OCI-LY1 (cell line): Measurements from ENCODE around the gene BAG5.

Experiments
- H2AFZ ChIP-seq: fragments of 200-600 bp; sonication (generic), shearing (Covaris generic); 2 replicates; pipeline ENCODE4 v1.6.0; 2014; ENCODE audit warnings: antibody characterized with exemption, mild to moderate bottlenecking, low read length
- H3F3A ChIP-seq: fragments of 200-600 bp; sonication (generic), shearing (Covaris generic); 2 replicates; pipeline ENCODE4 v1.6.0; 2014; ENCODE audit warnings: mild to moderate bottlenecking, antibody characterized with exemption, low read length, moderate library complexity; ENCODE audit not compliant: insufficient read depth
- H3K27ac ChIP-seq: fragments of 200-600 bp; sonication (generic); 2 replicates; pipeline ENCODE4 v1.5.1; 2014; ENCODE audit warnings: low read length, mixed run types, mild to moderate bottlenecking, low read depth; ENCODE audit not compliant: poor library complexity, severe bottlenecking
- H3K27me3 ChIP-seq: fragments of 200-600 bp; sonication (generic); 2 replicates; pipeline ENCODE4 v1.6.0; 2014; ENCODE audit warnings: antibody characterized with exemption, mild to moderate bottlenecking, low read length, moderate library complexity; ENCODE audit not compliant: insufficient read depth
- H3K36me3 ChIP-seq: fragments of 200-600 bp; sonication (generic); 2 replicates; pipeline ENCODE4 v1.6.1; 2014; ENCODE audit warnings: mild to moderate bottlenecking, antibody characterized with exemption, low read length, moderate library complexity, mixed read lengths; ENCODE audit not compliant: insufficient read depth
- H3K4me1 ChIP-seq: fragments of 200-600 bp; sonication (generic); 2 replicates; pipeline ENCODE4 v1.5.1; 2014; ENCODE audit warnings: mild to moderate bottlenecking, low read length, moderate library complexity; ENCODE audit not compliant: insufficient read depth, severe bottlenecking
- H3K4me2 ChIP-seq: fragments of 200-600 bp; sonication (generic), shearing (Covaris generic); 2 replicates; pipeline ENCODE4 v1.6.1; 2014; ENCODE audit warnings: low read length
- H3K4me3 ChIP-seq: fragments of 200-600 bp; sonication (generic); 2 replicates; pipeline ENCODE4 v1.5.1; 2014; ENCODE audit warnings: low read length, low read depth, mild to moderate bottlenecking, mixed read lengths; ENCODE audit not compliant: poor library complexity, severe bottlenecking
- H3K79me2 ChIP-seq: fragments of 200-600 bp; shearing (Covaris generic); 2 replicates; pipeline ENCODE4 v1.6.1; 2016; ENCODE audit warnings: mixed run types, low read length, mixed read lengths; ENCODE audit not compliant: insufficient read depth
- H3K9ac ChIP-seq: fragments of 200-600 bp; sonication (generic), shearing (Covaris generic); 2 replicates; pipeline ENCODE4 v1.6.1; 2014; ENCODE audit warnings: mild to moderate bottlenecking, low read length, mixed read lengths
- H3K9me2 ChIP-seq: fragments of 200-600 bp; sonication (generic), shearing (Covaris generic); 2 replicates; pipeline ENCODE4 v1.6.1; 2014; ENCODE audit warnings: low read depth, mild to moderate bottlenecking, low read length, mixed read lengths
- H3K9me3 ChIP-seq: fragments of 200-600 bp; shearing (Covaris generic); 2 replicates; pipeline ENCODE4 v1.6.1; 2014; ENCODE audit warnings: low read length, mixed read lengths
- H4K20me1 ChIP-seq: fragments of 200-600 bp; sonication (generic), shearing (Covaris generic); 2 replicates; pipeline ENCODE4 v1.6.0; 2016; ENCODE audit warnings: mild to moderate bottlenecking, low read length; ENCODE audit not compliant: insufficient read depth
- CTCF ChIP-seq: fragments of 200-600 bp; sonication (generic), shearing (Covaris generic); IDR thresholded peaks from 2 replicates; pipeline ENCODE4 v1.5.1; 2017; ENCODE audit warnings: mild to moderate bottlenecking, antibody characterized with exemption, low read length, moderate library complexity, mixed read lengths
- EZH2 ChIP-seq: fragments of 200-600 bp; sonication (generic), shearing (Covaris generic); IDR thresholded peaks from 2 replicates; pipeline ENCODE4 v1.8.0; 2017; ENCODE audit warnings: borderline replicate concordance, mixed run types, mild to moderate bottlenecking, antibody characterized with exemption, low read length, moderate library complexity, mixed read lengths

BAG5 gene

GRCh38 chr14:103521951-103522563 is 40.4 kb downstream of the BAG5 start:
- Histone ChIP-seq H3K4me1 (peaks cover 21% of the 10 kb centered on the region), H3K27me3 (no peaks in the 10 kb centered on the region; the same call in 1 of the 2 replicates), H4K20me1 (no peaks in the 10 kb centered on the region), H3K79me2 (no peaks in the 10 kb centered on the region), H3K36me3 (no peaks in the 10 kb centered on the region), H3F3A (no peaks in the 10 kb centered on the region), H3K27ac (no peak overlapping the region), H3K4me3 (peak overlapping the region; percentile 55), H3K9ac (no peak overlapping the region), H3K9me3 (no peaks in the 10 kb centered on the region), H3K4me2 (peak overlapping the region; percentile 63), H2AFZ (no peak overlapping the region), H3K9me2 (no peaks in the 10 kb centered on the region)
- TF ChIP-seq CTCF (no peak), EZH2 (no peak)

GRCh38 chr14:103521438-103521950 is 41.0 kb downstream of the BAG5 start:
- H3K27me3 ChIP-seq = no peaks in the 10 kb centered on the region
- H3K9me3 ChIP-seq = no peaks in the 10 kb centered on the region
- H3K79me2 ChIP-seq = no peaks in the 10 kb centered on the region
- no peaks in the 10 kb centered on the region for H3K36me3 ChIP-seq
- no peaks in the 10 kb centered on the region for H3K9me2 ChIP-seq
- H3K9ac ChIP-seq = peak overlapping the region; percentile 8; the same call in 1 of the 2 replicates
- peak overlapping the region; percentile 55 for H3K4me3 ChIP-seq
- H4K20me1 ChIP-seq = no peaks in the 10 kb centered on the region
- peaks cover 21% of the 10 kb centered on the region for H3K4me1 ChIP-seq
- H3K27ac ChIP-seq = no peak overlapping the region
- no peaks in the 10 kb centered on the region for H3F3A ChIP-seq
- TF ChIP-seq CTCF = no peak
- no peak for TF ChIP-seq EZH2
- no peak overlapping the region for H2AFZ ChIP-seq
- H3K4me2 ChIP-seq = peak overlapping the region; percentile 63

DNA sequence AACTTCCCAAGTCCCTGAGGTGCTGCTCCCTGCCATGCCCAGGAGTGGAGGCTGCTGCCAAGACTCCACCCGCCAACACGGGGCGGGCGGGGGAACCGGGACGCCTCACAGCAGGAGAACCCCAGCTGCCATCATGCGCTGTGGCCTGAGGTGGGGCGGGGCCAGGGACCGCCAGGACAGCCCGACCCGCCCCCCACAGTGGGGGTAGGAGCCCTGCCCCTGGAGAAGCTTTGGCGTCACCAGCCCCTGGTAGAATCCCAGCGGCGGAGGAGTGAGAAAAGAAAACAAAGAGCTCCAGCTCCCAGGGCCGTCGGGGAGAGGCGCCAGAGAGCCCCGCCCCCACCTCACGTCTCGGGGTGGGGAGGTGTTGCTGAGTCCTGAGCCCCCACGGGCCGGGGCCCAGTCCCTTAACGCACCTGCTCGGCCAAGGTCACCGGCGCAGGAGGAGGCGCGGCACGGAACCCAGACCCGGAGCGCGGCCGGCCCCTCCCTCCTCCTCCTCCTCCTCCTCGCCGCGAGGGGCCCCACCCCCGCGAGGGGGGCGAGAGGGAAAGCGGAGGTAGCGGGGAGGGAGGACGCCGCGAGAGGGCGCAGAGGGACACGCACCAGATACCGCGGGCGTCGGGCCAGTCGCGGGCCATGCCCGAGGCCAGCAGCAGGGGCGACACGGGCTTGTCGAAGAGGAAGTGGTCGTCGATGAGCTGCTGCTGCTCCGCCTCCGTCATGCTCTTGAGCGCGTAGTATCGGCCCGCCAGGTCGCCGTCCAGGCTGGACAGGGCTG is 41.6 kb downstream of the BAG5 start:
- peak overlapping the region; percentile 55 for H3K4me3 ChIP-seq
- peaks cover 21% of the 10 kb centered on the region for H3K4me1 ChIP-seq
- H3K27ac ChIP-seq = no peak overlapping the region
- no peaks in the 10 kb centered on the region for H3K27me3 ChIP-seq
- no peaks in the 10 kb centered on the region for H3K9me3 ChIP-seq
- H3K79me2 ChIP-seq = no peaks in the 10 kb centered on the region
- TF ChIP-seq EZH2 = no peak
- TF ChIP-seq CTCF = peak; percentile 58
- peak overlapping the region; percentile 63 for H3K4me2 ChIP-seq
- H3K9ac ChIP-seq = no peak overlapping the region; the same call in 1 of the 2 replicates
- no peaks in the 10 kb centered on the region for H3F3A ChIP-seq
- H2AFZ ChIP-seq = no peak overlapping the region
- no peaks in the 10 kb centered on the region for H3K36me3 ChIP-seq
- H3K9me2 ChIP-seq = no peaks in the 10 kb centered on the region
- no peaks in the 10 kb centered on the region for H4K20me1 ChIP-seq
